ENCODE measurements around the gene ANTXRL. TPM values are rescaled to one million over a fixed set of nuclear protein-coding genes. Genes with fewer than 3 reads are reported as not detected.
"Not testable (repeated sequence)": the region's sequence is repeated elsewhere in the genome, so short reads cannot be mapped to it uniquely, and the experiment has no call there.

Gene ANTXRL
- total RNA-seq, 1 donor: not detected

DNA sequence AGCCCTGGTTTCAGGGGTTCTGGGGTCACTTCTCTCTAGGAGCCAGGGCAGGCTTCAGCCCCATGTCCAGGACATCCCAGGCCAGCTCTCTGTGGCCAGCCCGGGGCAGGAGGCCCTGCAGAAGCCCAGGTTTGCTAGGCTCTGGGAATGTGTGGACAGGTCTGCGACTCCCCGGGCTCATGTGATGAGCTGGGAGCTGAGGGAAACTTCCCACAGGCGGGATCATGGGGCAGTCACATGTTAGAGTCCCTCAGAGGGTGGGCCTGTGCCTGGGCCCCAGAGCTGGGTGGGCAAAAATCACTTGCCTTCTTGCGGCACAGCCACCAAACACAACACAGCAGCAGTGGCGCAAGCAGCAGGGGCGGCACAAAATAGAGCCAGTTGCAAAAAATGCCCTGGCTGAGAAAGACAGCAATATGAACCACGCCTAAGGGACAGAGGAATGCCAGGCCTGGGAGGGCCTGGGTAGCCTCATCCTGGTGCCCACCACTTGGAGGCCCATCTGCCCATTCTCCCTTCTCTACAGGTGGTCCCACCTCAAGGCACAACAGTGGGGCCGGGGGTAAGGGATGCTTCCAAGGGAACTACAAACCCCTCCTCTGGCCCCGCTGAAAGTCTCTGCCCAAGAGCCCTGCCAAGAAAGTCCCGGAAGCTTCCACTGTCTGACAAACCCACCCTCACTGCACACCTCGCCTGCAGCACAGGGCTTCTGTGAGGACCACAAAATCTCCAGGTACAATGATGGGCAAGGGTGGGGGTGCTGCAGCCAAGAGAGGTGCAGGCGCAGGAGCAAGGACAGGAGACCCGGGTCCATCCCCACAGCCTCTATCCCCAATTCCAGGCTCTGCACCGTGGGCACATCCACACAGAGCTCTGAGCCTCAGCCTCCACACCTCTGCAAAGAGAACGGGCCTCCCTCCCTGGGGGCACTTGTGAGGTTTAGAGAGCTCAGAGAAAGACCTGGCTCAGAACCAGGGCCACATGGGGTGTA is 34.6 kb upstream of the ANTXRL start:
- H3K4me3 ChIP-seq (ENCODE audit: low read depth, low read length): no peak overlapping the region
- TF ChIP-seq, protein P1, sequence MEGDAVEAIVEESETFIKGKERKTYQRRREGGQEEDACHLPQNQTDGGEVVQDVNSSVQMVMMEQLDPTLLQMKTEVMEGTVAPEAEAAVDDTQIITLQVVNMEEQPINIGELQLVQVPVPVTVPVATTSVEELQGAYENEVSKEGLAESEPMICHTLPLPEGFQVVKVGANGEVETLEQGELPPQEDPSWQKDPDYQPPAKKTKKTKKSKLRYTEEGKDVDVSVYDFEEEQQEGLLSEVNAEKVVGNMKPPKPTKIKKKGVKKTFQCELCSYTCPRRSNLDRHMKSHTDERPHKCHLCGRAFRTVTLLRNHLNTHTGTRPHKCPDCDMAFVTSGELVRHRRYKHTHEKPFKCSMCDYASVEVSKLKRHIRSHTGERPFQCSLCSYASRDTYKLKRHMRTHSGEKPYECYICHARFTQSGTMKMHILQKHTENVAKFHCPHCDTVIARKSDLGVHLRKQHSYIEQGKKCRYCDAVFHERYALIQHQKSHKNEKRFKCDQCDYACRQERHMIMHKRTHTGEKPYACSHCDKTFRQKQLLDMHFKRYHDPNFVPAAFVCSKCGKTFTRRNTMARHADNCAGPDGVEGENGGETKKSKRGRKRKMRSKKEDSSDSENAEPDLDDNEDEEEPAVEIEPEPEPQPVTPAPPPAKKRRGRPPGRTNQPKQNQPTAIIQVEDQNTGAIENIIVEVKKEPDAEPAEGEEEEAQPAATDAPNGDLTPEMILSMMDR (IDR thresholded peaks at IDR 0.05; ENCODE audit: insufficient read depth, low read depth, low read length): no peak
- DNase-seq (ENCODE audit: low read depth): no peak

DNA sequence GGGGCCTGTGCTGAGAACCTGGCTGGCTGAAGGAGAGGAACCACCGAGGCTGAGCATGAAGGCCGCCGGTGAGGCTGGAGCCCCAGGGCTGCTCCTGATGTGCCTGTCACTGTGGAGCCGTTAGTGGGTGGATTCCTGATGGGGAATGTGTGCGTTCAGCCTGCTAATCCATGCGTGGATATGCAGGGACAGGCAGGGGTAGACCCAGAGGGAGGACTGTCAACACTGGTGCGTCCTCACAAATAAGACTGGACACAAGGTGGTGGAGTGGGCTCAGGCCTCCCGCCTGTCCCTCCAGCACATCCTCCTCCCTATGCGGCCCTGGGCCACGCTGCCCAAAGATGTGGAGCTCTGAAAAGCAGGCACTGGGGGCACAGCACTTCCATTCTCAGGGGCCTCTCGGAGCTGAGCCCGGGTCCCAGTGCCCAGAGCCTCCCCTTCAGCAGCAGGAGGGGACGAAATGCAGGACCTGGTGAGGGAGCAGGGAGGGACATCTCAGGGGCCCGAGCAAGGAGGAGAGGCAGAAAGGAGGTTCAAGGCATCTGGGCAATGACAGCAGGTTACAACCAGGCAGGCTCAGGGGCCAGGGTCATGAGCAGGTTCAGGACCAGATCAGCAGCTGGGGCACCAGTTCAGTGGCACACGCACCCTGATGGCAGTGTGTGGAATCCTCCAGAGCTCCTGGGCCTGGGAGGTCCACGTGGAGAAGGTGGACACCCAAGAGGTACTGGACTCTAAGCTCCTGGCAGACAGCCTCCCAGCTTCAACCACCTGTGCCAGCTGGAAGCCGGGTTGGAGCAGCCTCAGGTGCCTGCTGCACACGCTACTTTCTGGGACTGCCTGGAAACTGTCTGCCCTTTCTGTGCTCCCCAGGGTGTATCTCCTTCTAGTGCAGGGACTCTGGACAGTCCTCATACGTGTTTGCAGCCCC is 33.5 kb upstream of the ANTXRL start:
- TF ChIP-seq, protein P1 (IDR thresholded peaks at IDR 0.05; ENCODE audit: insufficient read depth, low read depth, low read length): no peak
- no peak overlapping the region for H3K4me3 ChIP-seq (ENCODE audit: low read depth, low read length)
- DNase-seq (ENCODE audit: low read depth): no peak

DNA sequence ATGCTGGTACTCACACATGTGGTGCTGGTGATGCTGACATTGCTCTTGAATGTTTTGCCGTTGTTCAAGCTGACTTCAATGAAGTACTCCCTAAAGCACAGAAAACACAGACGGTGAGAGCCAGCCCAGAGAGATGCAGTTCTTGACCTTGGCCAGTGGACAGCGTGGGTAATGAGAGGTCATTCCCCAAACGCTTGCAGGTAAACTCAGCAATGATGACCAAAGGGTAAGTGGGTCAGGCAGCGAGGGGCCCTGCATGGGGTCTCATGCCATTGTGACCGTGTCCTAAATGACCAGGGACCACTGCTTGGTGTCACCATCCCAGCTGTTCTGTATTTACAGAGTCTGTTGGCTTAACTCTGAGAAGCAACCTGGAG is 32.8 kb upstream of the ANTXRL start:
- DNase-seq (ENCODE audit: low read depth): no peak
- no peak overlapping the region for H3K4me3 ChIP-seq (ENCODE audit: low read depth, low read length)
- TF ChIP-seq, protein P1 (IDR thresholded peaks at IDR 0.05; ENCODE audit: insufficient read depth, low read depth, low read length): no peak

DNA sequence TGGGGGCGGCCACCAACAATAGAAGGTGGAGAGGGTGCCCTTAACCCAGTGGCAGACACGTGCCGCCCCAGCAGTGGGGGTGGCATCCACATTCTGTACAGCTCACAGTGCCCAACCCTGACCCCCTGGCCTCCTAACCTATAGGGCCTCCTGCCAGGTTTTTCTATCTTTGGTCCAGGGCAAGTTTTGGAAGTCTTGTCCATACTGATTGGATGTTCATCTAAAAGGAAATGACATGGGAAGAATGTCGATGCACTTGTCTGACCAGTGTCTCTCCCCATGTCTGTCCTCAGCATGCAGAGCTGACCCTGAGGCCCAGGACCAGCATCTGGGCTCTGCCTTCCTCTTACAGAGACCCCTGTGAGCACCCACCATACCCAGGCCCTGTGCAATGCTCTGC is 32.3 kb upstream of the ANTXRL start:
- TF ChIP-seq, protein P1 (IDR thresholded peaks at IDR 0.05; ENCODE audit: insufficient read depth, low read depth, low read length): no peak
- no peak for DNase-seq (ENCODE audit: low read depth)
- no peak overlapping the region for H3K4me3 ChIP-seq (ENCODE audit: low read depth, low read length)

DNA sequence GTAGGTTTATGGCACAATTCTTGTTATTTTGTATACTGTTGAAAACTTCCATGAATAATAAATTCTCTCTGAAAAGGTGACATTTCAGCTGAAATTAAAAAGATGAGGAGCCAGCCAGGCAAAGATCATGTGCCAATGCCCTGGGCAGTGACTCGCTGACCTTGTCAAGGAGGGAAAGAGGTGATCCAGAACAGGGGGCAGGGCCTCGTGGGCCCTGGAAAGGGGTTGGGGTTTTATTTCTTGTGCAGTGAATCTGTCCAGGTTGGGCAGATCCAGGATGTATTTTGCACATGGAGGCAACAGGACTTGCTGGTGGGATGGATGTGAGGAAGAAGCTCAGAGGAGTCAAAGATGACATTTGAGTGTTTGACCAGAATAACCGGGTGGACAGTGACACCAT is 31.6 kb upstream of the ANTXRL start:
- not testable (repeated sequence) for H3K4me3 ChIP-seq (ENCODE audit: low read depth, low read length); DNase-seq (ENCODE audit: low read depth)

DNA sequence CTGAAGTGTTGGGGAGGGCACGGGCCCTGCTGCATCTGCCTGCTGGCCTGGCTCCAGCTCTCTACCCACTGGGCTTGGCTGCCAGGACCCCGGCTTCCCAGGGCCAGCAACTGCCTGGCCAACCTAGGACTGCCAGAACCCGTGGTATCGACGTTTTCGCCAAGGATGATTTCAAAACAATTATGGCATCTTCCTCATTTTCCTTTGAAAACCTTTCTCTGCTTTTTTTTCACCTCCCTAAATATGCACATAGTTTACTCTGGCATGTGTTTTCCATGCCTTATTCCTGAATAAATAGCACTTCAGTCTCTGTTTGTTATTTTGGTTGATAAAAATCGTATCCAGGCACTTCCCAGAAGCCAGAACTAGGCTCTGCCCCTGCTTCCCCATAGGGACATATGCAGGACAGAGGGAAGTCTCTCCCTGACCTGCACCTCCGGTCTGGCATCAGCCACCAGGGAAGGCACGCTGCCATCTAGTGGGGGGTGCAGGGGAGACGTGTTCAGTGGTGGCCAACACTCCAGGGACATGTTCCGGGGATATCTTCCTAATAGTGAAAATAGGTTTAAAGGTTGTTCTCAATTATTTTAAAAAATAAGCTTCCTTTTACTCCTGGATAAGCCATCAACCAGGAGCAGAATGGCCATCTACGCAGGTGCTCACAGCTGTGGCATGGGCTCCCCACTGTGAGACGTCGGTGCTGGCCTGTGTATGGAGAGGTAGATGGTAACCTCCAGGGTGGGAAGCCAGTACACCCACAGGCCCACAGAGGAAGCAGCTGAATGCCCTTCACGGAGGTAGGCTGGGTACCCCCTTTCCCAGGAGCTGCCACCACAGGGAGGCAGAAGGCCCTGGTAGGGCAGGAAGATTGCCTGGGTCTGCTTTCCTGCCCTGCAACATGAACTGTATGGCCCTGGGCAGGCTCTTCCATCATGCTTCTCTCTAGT is 30.7 kb upstream of the ANTXRL start:
- peak; percentile 22 for DNase-seq (ENCODE audit: low read depth)
- TF ChIP-seq, protein P1 (IDR thresholded peaks at IDR 0.05; ENCODE audit: insufficient read depth, low read depth, low read length): peak; percentile 52
- no peak overlapping the region for H3K4me3 ChIP-seq (ENCODE audit: low read depth, low read length)
